CD4-positive, alpha-beta T cell treated with Interleukin-21 for 1 hour (primary cell): ENCODE measurements around the gene RSPO1.
"Not testable (repeated sequence)": the region's sequence is repeated elsewhere in the genome, so short reads cannot be mapped to it uniquely, and the experiment has no call there.

Experiments used
- DNase-seq: peaks from one replicate; pipeline ENCODE4 v3.0.0-alpha.2; 2020

Gene RSPO1

DNA sequence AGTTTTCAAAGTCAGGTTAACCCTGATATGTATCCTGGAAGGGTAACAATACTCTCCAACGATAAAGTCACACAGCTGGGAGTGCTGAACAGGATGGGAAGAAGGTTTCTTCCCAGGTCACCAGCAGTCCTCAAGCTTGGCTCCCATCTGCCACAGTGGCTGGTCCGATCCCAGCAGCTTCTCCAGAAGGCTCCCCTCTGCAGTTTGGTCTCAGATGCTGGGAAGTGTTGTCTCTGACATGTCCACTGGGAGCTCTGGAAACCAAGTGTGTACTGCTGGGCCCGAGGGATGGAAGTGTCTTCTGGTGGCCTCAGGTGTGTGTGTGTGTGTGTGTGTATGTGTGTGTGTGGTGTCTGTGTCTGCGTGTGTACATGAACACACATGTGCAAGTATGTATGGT is 22.5 kb downstream of the RSPO1 start:
- no peak for DNase-seq

DNA sequence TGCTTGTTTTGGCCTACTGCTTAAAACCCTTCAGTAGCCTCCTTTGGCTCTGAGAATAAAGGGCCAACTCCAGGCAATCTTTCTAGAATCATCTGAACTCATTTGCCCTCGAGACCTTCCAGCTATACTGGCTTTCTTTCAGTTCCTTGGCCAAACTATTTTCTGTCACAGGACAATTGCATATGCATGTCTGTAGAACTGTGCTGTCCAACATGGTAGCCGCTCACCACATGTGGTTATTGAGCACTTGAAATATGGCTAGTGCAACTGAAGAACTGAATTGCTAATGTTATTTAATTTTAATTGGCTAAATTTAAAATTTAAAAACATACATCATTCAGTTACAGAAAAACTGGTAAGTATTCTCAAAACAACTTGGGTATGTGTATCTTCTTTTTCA is 24.7 kb downstream of the RSPO1 start:
- DNase-seq = no peak

DNA sequence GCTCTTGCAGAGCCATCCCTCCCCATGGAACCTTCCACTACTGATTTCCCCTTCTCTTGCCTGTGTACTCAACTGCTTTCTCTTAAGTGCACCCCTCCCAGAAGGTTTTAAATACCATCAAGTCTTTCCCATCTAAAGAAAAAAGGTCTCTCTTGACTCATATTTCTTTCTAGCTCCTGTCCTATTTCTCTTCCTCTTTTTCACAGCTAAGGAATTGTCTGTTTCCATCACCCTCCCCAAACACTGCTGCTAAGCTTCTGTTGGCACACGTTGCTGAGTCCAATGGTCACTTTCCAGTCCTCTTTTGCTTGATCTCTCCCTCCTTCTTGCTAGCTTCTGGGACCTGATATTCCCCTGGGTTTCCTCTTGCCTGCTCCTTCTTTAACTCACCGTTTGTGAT is 25.7 kb downstream of the RSPO1 start:
- no peak for DNase-seq

DNA sequence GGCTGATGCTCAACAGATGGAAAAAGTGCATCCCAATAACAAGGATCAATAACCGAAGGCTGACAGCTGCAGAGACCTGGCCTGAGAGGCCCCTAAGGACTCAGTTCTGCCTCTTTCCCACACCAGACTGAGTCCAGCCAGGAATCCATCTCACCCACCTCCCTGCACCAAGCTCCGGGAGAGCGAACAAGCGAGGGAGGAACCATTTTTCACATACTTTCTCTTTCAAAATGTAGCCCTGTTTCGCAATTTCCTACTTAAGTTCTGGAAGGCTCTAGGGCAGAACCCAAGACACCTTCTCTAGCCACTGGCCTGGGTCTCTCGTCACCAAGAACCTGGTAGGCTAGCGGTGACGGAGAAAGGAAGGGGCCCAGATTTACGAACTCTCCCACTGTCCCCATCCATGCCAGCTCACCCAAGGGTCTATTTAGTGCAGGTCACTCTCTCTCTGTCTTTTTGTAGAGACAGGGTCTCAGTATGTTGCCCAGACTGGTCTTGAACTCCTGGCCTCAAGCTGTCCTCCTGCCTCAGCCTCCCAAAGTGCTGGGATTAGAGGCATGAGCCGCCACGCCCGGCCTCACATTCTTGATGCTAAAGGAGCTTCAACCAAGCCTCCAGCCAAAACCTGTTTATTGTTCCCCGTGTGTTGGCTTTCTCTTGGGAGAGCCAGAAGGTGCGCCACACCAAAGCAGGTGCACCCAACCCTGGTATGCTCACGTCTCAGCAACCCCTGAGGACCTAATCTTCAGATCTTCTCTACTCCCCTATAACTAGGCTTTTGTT is 28.0 kb downstream of the RSPO1 start:
- DNase-seq = no peak

DNA sequence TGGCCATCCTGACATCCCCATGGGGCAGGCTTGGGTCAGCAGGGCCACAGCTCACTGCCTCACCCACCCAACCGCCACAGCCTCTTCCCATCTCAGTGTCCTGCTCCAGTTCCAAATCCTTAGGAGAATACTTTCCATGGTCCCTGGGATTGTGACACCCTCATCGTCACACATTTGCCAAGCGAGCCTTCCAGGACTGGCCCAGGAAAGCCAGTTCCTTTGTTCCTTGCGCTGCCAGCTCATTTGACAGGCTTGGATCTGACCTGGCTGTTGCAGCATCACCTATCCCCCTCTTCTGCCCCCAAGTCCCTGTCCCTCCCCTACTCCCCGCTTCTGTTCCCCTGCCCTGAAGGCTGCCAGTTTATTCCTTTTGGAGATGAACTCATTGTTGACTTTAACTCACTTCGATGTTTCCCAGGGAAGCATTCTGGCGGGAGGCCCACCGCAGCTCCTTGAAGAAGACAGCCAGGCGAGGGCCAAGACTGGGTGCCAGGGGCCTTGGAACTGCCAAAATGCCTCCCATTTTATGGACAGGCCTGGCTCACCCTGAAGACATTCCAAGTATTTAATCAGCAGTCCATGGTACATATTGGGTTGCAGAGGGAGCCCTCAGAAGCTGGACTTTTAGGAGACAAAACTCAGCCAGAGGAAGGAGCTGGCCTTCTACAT is 28.8 kb downstream of the RSPO1 start:
- no peak for DNase-seq

DNA sequence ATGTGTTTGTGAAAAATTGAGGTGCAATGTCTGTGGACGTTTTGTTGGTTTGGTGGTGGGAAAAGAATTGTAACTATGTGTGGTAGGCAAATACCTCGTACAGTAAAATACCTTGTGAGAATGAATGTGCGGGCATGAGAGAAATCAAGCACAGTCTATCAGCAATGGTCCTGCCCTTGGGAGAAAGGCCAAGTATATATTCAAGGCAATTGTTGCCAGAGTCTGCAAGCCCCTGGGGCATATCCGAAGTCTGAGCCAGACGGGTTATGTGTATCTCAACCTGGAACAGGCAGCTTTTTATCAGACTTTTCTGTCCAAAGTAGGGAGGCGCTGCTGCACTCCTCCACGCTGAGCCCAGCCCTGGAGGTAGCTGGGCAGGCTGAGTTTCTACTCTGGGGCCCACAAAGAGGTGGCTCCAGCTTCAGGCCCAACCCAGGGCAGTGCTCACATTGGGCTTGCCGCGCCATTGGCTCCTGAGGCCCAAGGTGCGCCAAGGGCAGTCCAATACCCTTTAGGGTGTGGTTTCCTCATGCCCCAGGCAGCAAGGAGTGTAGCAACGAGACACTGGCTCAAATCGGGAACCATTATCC is 29.5 kb downstream of the RSPO1 start:
- DNase-seq = no peak

DNA sequence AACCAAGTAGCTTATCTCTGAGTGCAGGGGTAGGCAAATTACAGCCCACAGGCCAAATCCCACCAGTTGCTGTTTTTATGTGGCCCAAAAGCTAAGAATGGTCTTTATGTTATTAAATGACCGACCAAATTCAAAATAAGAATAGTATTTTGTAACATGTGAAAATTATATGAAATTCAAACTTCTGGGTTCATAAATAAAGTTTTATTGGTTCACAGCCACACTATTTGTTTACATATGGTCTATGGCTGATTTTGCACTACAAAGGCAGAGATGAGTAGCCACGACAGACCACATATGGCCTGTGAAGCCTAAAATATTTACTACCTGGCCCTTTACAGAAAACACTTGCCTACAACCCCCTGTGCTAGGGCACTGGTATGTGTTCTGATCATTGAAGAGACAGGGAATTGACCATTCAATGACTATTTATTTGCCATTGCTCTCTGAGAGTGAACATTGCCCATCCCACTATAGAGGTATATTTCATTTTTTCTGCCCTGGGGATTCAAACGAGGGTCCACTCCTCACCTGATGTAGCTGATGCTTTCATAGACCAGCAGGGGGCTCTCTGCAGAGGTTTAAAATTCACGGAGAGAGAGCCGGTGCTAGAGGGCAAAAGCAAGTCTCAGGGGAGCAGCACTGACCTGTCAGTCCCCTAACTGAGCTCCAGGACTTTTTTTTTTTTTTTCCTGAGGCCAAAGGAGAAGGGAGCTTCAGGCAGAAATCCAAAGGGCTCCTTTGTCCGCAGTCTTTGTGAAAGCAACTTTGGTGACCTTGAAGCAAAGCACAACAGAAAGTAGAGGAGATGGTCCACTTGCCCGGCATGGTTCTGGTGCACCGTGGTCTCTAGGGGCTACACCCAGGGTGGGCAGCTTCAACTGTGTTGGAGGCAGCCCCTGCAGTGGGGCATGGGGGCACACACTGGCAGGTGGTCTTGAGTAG is 31.7 kb downstream of the RSPO1 start:
- peak; percentile 65 for DNase-seq

DNA sequence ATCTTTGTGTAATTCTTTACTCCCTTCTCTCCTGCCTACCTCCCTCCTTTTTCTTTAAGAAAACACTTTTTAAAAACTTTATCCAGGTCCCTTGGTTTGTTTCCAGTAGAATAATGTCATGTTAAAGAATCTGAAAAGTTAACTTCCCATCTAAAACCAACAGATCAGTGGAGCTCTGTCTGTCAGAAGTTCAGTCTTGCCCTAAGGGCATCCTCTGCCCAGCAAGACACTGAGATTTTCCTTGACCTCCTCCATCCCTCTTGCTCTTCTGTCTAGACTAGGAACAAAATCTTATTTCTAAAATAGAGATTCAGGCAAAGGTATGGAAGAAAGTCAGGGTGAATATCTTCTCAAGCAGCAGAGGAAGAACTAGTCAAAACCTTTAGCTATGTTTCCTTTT is 33.3 kb downstream of the RSPO1 start:
- DNase-seq = no peak

DNA sequence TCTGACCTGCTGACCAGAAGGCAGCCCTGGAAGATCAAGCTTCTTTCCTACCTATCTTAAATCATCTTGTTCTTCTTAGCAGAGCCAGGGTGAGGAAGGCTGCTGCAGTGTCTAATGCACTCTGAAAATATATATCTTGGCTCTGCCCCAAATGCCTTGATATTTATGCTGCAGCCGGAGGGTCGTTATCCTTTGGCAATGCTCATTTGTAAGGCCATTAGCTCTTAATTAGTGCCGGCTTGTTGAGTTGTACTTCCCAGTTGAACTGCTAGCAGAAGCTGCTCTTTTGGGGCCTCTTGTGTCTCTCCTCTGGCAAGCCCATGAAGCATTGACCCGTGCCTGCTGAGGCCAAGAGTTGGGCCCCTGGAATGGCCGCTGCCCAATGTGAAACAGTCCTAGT is 34.8 kb downstream of the RSPO1 start:
- DNase-seq = no peak

DNA sequence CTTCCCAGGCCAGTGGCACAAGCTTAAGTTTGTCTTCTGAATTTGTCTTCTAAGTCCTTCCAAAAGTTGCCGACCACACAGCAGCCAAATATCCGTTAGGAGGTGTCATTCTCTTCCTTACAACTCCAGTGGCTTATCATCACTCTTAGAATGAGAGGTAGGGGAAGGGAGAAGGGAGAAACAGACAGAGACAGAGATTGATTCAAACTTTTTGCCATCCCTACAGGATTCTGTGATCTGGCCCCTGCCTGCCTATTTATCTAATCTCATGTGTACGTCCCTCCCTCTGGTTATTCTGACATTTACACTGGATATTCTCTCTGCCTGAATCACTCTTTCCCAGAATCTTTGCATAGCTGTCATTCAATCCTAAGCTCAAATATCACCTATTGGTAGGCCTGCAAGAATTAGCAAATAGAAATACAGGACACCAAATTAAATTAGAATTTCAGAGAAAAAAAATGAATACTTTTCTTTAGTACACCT is 38.5 kb downstream of the RSPO1 start:
- no peak for DNase-seq

DNA sequence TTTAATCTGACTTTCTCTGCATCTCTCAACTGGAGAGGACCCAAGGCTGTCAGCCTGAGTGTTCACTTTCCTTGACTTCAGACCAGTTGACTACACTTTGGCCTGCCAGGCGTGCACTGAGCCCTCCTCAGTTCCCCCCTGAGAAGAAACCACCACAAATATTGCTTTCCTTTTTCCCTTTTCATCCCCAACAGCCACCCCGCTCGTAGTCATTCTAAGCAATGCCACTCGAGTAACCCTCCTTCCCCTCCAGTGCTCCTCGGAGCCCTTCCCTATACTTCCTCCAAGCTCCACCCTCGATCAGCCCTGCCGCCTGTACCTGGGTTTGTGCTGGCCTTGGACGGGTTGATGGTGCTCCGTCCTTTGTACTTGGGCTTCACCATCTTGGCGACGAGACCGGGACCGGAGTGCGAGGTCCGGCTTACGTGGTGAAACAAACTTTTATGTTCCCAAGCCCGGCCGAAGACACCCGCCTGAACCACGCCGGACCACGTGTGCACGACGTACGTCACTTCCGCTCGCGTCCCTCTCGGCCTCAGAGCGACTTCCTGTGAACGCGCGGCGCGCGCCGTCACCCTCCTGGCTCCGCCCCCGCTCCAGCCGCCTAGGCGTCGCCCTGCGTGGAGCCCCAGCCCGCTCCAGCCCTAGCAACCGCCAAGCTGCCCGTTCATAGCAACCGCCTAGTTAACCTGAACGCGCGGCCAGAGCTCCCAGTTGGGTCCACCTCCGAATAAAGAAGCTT is 39.1 kb downstream of the RSPO1 start, which contains the start of gene GNL2:
GNL2 (minus strand) TSS at position 498 of the 742 bp plus-strand sequence; CDS start at position 383, 115 bp downstream.
- DNase-seq = peak; percentile 97

DNA sequence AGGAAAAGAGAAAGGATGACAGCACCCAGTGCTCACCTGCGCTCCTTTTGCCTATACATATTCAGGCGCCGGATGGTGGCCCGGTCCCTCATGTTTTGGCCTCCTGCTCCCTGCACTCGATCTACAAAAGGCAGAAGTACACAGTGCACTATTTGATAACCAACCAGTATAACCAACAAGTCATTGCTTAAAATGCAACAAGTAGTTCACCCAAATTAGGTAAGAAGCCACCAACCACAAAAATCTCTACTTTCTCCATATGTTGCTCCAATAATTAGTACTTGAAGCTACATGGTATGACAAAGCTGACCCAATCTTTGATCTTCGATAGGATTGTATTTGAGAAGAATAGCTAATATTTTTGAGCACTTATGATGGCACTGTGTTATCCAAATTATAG is 41.0 kb downstream of the RSPO1 start:
- no peak for DNase-seq

DNA sequence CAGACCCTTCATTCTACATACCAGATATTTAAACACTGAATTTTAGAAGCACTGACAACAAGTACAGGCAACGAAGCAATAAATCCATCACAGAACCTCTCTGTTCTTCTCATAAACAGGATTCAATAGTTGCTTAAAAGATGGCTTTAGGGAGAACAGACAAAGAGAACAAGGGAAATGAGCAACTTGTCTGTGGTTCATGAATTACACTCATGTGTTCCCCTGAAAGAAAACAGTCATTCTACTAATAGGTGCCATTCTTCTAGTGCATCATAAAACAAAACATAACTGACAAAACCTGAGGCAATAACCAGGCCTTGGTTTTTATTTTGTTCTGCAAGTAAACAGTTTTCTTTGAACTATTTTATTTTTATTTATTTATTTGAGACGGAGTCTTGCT is 45.8 kb downstream of the RSPO1 start:
- DNase-seq = no peak

DNA sequence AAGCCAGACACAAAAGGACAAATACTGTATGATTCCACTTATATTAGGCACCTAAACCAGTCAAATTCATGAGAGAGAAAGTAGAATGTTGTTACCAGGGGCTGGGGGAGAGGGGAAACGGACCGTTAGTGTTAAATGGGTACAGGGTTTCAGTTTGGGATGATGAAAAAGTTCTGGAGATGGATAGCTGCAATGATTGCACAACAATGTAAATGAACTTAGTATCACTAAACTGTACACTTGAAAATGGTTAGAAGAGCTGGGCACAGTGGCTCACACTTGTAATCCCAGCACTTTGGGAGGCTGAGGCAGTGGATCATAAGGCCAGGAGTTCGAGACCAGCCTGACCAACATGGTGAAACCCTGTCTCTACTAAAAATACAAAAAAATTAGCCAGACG is 50.1 kb downstream of the RSPO1 start:
- DNase-seq = not testable (repeated sequence)

DNA sequence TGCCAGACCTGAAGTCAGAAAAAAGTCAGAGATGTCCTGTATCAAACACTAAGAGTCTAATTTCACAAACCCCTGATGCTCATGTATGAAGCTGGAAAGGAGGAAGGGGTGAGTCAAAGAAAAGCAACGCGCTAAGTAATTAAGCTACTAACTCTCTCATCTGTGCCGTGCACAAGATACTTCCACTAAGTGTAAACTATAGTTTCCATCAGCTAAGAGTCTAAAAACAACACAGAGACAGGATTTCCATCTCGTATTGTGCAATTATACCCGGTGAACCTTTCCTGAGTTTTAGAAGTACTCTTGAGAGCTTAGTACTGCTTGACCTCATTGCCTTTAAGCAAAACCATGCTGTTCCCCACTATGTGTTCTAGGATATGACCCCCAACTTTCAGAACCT is 59.0 kb downstream of the RSPO1 start:
- DNase-seq = no peak

DNA sequence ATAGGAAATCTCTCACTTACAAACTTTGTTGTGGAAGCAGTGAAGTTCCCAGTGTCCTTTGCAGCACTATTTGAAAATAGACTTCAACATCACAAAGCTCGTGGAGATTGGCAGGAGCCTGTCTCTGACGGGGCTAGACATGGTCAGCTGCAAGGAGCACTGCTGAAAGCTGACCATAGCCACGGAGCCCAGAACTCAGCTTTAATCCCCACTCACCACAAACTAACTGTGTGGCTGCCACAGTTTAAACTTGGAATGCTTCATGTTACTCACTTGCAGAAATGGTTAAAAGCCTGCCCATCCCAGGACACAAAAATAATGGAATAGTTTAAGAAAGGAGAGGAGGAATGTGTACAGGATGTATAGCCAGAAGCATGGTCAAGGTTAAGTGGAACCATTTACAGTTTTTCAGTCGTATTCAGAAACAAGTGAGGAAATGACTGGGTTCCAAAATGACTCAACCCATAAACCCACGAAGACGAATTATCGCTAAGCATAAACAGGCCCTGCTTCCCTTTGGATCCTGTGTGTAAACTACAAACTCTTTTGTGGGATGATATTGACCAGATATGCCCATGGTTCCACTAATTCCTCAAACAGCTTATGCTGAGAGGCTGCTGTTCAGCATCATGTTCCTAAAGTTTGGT is 59.7 kb downstream of the RSPO1 start:
- DNase-seq = no peak

DNA sequence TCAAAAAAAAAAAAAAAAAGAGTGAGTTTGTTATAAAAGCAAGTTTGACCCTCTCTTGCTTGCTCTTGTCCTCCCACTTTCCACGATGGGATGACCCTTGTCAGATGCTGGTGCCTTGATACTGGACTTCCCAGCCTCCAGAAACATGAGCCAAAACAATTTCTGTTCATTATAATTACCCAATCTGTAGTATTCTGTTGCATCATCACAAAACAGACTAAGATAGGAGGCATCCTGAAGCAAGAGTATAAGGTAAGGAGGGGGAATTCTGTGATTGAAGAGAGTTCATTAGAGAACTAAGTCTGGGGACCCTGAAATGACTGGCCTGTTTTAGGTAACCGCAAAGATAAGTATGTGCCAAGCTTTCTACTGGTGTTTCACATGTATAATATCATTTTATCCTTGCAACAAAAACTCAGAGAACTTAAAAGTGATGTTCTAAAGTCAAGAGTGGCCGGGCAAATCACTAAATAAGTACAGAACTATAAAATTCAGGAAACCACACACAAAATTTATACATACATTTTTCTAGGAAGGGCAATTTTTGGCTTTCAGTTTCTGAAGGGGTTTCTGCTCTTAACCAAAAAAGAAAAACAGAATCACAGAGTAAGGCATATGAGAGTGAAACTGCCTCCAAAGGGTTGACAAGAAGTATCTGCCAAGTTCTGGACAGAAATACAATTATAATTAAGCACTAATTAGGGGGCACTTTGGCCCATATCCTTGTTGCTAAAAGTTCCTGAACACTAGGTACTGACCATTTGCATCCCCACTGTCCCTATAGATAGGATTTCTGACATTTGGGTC is 64.0 kb downstream of the RSPO1 start:
- DNase-seq = no peak

DNA sequence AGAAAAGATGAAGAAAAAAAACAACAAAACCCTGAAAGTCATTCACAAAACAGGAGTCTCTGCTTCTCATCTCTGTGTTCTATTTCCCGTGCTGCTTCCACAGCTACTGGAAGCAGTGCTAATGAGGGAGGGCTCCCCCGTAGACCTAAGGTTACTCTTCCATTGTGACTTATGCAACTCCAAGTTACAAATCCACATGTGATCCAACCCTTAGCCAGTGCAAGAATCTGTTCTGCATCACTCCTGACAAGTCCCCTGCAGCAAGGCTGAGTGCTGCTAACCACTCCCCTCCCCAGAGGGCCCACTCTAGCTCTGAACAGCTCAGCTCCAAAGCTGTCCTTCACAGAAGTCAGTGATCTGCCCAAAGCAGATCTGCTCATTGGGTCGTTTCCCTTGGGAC is 67.7 kb downstream of the RSPO1 start:
- DNase-seq = no peak

DNA sequence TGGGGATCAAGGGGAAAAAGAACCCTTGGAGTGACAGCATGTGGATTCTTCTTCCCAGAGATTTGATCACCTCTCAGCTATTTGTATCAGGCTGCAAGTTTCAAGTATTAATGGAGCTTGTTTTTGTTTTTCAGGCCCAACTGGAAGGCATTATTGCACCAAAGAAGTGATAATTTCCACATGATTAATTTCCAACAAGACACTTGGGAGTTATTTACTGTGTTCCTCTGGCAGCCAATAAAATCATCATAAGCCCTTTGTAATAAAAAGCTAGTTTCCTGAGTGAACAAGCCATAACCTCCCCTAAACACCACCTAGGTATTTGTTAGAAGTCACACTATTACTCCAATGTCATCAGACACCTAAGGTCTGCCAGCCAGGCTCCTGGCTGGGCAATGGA is 69.8 kb downstream of the RSPO1 start:
- no peak for DNase-seq

DNA sequence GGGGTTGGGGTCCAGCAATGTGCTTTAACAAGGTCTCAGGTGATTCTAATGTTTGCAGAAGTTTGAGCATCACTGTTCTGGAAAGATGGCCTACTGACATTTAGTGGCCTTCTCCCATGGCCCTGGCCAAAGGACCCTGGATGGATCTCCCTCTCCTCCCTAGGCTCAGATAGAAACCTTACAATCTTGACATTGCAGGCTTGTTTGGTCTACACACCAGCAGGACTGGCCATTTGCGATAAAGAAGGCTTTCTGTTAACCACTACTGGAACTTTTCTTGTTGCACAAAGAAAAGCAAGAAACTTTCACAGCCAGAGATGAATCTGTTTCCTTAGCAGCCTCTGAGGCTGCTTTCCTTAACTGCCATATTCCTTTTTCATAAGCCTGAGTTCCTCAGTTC is 71.7 kb downstream of the RSPO1 start:
- DNase-seq = no peak
